Effector memory CD8-positive, alpha-beta T cell (primary cell): ENCODE measurements around the gene PAPOLB.

Experiments used
- ATAC-seq: fragments of 150-1000 bp; cut with Tn5 transposase; replicated peaks from 2 replicates; pipeline ENCODE4 v1.10.0; 2021; ENCODE audit warnings: mild to moderate bottlenecking, moderate library complexity
- DNase-seq, 3 experiments: peaks; one replicate each; pipeline ENCODE4 v3.0.0; 2021
- H3K27ac Mint-ChIP-seq, 2 donors: one replicate each; pipeline ENCODE4 v1.8.0; 2022; ENCODE audit warnings: mild to moderate bottlenecking in 2 of 2, mixed read lengths in 2 of 2, moderate library complexity in 2 of 2
- H3K27me3 Mint-ChIP-seq, 2 donors: one replicate each; pipeline ENCODE4 v1.8.0; 2022; ENCODE audit warnings: mixed read lengths in 2 of 2
- H3K36me3 Mint-ChIP-seq: one replicate; pipeline ENCODE4 v1.8.0; 2022; ENCODE audit warnings: mild to moderate bottlenecking, moderate library complexity, mixed read lengths; ENCODE audit not compliant: insufficient read depth
- H3K4me1 Mint-ChIP-seq, 2 donors: one replicate each; pipeline ENCODE4 v1.8.0; 2022; ENCODE audit warnings: low read depth in 2 of 2, mixed read lengths in 2 of 2
- H3K4me3 Mint-ChIP-seq, 2 donors: one replicate each; pipeline ENCODE4 v1.8.0; 2022; ENCODE audit warnings: mild to moderate bottlenecking in 2 of 2, mixed read lengths in 2 of 2, moderate library complexity in 2 of 2
- H3K9me3 Mint-ChIP-seq, 2 donors: one replicate each; pipeline ENCODE4 v1.8.0; 2022; ENCODE audit warnings: mixed read lengths in 2 of 2

PAPOLB gene

DNA sequence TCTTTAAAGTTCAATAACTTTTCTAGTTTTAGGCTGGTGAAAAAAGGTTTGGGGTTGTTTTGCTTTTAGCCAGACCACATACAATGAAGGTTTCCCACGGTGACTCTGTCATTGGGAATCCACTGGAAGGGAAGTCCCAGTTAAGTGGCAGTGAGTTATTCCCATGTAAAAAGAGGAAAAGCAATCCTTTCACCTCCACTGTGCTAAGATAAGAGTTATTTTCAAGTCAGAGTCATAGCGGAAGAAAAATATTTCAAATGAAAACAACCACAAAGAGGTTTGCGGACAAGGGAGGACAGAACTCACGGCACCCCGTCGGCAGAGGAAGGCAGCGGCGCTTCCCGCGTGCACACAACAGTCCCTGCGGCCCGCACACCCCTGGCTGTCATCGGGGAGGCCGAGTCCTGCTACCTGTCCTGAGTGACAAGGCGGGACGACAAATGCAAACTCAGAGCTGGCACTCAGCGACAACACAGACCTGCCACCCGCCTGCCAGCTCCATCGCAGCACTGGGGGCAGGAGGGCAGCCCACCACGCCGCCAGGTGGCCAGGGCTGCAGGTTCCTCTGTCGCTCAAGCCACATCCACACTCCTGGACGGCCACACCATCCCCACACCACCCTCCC, 9.3 kb upstream of the PAPOLB start:
- Mint-ChIP-seq H3K4me1 (peaks cover 7 to 9% of the 10 kb centered on the region in 2 donors), H3K27me3 (peaks cover 32 to 48% of the 10 kb centered on the region in 2 donors), H3K27ac (no peak overlapping the region), H3K9me3 (no peaks in the 10 kb centered on the region), H3K36me3 (no peaks in the 10 kb centered on the region), H3K4me3 (no peak overlapping the region)
- DNase-seq = no peak
- ATAC-seq = no peak

DNA sequence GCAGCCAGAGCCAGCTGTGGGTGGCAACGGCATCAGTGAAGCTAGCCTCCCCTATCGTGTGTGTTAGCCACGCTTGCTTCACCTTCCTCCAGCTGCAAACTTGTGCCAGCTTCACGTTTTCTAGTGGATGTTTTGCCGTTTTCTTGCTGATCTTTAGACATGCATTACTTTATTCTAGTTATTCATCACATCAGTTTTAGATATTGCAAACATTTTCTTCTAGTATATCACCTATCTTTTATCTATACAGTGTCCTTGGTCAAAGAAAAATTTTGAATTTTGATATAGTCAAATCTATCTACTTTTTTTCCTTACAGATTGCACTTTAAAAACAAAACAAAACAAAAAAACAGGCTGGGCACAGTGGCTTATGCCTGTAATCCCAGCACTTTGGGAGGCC, 6.7 kb upstream of the PAPOLB start:
- Mint-ChIP-seq H3K9me3 (no peaks in the 10 kb centered on the region), H3K27ac (no peak overlapping the region), H3K4me1 (peaks cover 7 to 9% of the 10 kb centered on the region in 2 donors), H3K36me3 (no peaks in the 10 kb centered on the region), H3K27me3 (peaks cover 55 to 67% of the 10 kb centered on the region in 2 donors), H3K4me3 (no peak overlapping the region)
- DNase-seq (no peak), ATAC-seq (no peak)

DNA sequence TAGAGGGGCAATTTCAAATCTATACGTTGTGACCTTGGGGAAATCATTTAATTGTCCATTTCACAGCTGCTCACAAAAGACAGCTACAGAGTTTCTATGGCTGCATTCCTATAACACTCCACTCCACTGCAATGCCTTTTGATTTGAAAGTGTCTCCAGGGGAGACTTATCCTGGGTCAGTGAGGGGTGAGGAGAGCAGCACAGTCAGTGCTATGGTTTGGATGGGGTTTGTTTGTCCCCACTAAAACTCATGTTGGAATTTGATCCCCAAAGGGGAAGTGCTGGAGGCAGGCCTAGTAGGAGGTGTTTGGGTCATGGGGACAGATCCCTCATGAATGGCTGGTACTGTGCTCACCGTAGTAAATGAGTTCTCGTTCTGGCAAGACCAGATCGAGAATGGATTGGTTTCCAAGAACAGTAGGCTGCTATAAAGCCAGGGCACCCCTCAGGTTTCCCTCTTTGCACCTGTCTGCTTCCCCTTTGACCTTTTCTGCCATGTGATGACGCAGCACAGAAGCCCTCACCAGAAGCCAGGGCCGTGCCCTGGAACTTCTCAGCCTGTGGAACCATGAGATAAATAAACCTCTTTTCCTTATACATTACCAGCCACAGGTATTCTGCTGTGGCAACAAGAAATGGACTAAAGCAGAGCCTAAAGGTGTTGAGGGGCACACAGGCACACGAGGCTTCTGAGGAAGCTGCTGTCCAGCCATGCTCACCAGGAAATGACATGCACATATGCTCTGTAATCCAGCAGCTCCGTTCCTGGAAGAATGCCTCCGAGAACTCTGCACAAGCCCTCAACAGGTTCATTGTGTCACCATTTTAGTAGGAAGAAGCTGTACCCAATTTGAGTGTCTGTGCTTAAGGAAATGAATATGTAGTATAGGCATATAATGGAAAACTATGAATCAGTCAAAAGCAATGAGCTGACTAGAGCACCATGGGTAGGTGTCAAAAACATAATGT, 5.0 kb upstream of the PAPOLB start:
- ATAC-seq (no peak), DNase-seq (no peak)
- peaks cover 58 to 67% of the 10 kb centered on the region in 2 donors for H3K27me3 Mint-ChIP-seq
- no peaks in the 10 kb centered on the region for H3K36me3 Mint-ChIP-seq
- H3K27ac Mint-ChIP-seq = no peak overlapping the region
- H3K4me1 Mint-ChIP-seq = peaks cover 4 to 7% of the 10 kb centered on the region in 2 donors
- H3K4me3 Mint-ChIP-seq = no peak overlapping the region
- no peaks in the 10 kb centered on the region for H3K9me3 Mint-ChIP-seq

DNA sequence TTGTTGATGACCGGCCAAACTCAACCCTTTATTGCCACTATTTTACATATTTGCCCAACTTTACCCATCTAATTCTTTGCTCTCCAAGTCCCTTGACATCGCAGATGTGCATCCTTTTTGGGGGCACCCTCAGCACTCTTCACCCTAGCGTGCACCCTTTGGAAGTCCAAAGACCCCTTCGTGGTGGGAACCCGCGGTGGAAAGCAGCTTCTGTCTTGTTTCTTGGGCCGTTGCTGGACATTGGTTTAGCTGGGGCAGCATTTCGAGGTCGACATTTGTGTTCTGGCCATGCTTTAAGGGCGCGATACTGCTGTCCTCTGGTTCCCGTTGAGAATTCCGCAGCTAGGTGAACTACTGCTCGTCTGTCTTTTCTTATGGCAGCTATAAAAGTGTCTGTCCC, 326 bp upstream of the PAPOLB start:
- Mint-ChIP-seq H3K27me3 (peaks cover 45 to 57% of the 10 kb centered on the region in 2 donors), H3K27ac (peak overlapping the region; percentile 45 to 53), H3K4me1 (peaks cover 4% of the 10 kb centered on the region in 2 donors), H3K9me3 (no peaks in the 10 kb centered on the region), H3K36me3 (no peaks in the 10 kb centered on the region), H3K4me3 (peak overlapping the region; percentile 56 to 65)
- DNase-seq (no peak), ATAC-seq (no peak)

DNA sequence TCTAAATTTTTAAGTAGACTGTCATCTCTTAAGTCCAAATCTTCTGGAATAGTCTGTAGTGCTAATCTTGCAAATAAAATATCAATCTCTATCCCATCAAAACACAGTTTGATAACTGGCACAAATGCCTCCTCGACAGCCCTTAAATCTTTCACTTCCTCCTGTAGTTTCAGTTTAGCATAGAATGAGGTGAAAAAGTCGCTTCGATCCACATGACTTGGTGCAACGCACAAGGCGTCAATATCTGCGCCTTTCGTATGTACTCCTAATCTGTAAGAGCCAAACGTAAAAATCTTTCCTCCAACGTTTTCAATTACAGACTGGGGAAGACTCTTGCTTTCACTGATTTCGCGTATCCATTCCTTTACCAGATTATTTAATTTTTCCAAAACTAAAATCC, 603 bp downstream of the PAPOLB start:
- no peaks in the 10 kb centered on the region for H3K36me3 Mint-ChIP-seq
- DNase-seq (no peak), ATAC-seq (no peak)
- H3K27ac Mint-ChIP-seq = peak overlapping the region in 1 of 2 donors; percentile 53
- peak overlapping the region; percentile 56 to 65 for H3K4me3 Mint-ChIP-seq
- peaks cover 48 to 60% of the 10 kb centered on the region in 2 donors for H3K27me3 Mint-ChIP-seq
- peaks cover 4 to 5% of the 10 kb centered on the region in 2 donors for H3K4me1 Mint-ChIP-seq
- H3K9me3 Mint-ChIP-seq = no peaks in the 10 kb centered on the region

DNA sequence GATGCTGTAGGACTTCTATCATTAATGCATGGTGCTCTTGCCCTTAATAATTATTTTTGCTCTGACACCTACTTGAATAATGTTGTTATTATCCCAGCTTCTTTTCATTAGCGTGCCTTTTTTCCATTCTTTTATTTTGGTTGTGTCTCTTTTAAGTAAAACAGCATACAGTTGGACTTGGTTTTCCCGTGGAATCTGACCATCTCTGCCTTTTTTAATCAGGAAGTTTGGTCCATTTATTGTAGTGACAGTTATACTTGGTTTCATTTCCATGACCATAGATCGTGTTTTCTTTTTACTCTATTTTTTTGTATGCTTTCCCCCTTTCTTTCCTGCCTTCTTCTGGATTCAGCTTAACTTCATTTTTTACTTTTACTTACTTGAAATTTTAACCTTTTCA, 4.6 kb downstream of the PAPOLB start:
- no peak overlapping the region for H3K27ac Mint-ChIP-seq
- peaks cover 16 to 23% of the 10 kb centered on the region in 2 donors for H3K27me3 Mint-ChIP-seq
- ATAC-seq (no peak), DNase-seq (no peak)
- no peaks in the 10 kb centered on the region for H3K36me3 Mint-ChIP-seq
- H3K4me1 Mint-ChIP-seq = peaks cover 4 to 5% of the 10 kb centered on the region in 2 donors
- H3K4me3 Mint-ChIP-seq = no peak overlapping the region
- H3K9me3 Mint-ChIP-seq = no peaks in the 10 kb centered on the region

DNA sequence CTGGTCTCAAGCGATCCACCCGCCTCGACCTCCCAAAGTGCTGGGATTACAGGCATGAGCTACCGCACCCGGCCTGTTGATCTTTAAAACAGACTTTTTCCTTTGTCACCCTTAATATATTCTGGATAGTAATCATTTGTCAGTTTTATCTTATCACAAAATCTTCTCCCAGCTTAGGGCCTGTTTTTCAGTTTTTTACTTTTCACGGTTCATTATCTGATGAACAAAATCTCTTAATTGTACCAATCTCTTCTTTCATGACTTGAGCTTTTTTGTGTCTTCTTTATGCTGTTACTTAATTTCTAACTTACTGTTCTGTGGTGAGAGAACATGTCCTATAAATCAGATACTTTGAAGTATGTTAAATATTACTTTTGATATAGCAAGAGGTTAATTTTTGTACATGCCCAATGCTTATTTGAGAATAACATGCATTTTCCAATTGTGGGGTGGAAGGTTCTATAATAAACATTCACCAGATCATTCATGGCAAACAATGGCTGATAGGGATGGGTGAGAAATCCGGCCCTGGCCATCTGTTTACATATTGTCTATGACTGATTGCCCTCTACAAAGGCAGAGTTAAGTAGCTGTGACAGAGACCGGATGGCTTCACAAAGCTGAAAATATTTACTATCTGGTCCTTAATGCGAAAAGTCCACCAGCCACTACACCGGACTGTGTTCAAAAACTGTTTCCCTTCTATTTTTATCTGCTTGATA, 5.3 kb downstream of the PAPOLB start:
- Mint-ChIP-seq H3K9me3 (no peaks in the 10 kb centered on the region), H3K36me3 (no peaks in the 10 kb centered on the region), H3K4me3 (no peak overlapping the region), H3K27ac (no peak overlapping the region), H3K4me1 (peaks cover 4 to 5% of the 10 kb centered on the region in 2 donors), H3K27me3 (peaks cover 16% of the 10 kb centered on the region in 2 donors)
- ATAC-seq = no peak
- DNase-seq = no peak

DNA sequence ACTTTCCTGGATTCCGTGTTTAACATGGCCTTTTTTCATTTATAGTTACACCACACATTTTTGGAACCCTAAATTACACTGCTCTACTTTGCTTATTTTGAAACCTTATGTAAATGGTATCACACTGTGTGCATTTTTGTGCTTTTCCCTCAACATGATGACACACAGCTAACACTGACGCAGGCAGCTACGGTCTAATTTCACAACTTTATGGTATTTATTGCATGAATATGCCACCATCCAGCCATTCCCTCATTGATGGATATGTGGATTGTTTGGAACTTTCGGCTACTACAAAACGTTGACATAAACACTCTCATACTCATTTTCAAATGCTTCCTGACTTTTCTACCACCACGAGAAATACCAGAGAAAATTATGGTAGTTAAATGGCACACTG, 6.9 kb downstream of the PAPOLB start:
- no peaks in the 10 kb centered on the region for H3K36me3 Mint-ChIP-seq
- no peak overlapping the region for H3K27ac Mint-ChIP-seq
- H3K4me1 Mint-ChIP-seq = peaks cover 0 to 5% of the 10 kb centered on the region in 2 donors
- no peak for ATAC-seq
- peaks cover 11 to 12% of the 10 kb centered on the region in 2 donors for H3K27me3 Mint-ChIP-seq
- no peak overlapping the region for H3K4me3 Mint-ChIP-seq
- no peaks in the 10 kb centered on the region for H3K9me3 Mint-ChIP-seq
- DNase-seq = no peak

DNA sequence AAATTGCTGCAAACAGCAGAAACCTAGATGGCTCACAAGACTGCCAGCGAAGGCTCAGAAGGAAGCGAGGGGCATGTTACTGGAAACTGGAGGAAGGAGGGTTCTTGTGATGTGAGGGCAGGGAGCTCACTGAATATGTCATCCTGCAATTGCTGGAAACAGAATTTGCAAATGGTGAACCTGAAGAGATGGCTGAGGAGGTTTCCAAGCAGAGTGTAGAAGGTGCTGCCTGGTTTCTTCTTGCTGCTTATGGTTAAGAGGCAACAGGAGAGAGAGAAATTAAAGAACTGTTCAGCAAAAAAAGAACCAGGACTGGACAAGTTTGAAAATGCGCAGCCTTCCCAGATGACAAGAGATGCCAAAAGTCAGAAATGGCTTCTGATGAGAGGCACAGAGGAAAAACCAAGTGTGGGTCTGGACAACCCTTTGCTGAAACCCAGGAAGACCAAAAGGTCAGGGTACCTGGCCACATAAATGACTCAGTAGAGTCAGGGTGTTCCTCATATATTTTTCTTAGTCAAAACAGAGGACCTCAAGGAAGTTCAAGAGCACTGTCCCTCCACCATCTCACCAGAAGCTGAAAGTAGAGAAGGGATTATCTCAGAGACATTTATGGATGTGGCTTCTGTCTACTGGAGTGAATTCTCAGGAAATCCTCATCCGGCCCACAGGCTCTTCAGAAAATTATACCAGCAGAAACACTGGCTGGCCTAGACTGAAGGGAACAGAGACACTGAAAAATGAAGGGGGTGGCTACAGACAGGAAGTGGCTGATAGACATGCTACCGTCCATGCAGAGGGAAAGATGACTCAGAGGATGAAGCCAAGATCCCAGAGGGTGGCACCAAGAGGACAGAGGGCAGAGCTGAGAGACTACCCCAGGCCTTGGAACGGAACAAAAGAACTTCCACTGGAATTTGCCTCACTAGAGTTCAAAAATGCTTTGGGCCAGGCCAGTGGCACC, 10.1 kb downstream of the PAPOLB start:
- Mint-ChIP-seq H3K9me3 (no peaks in the 10 kb centered on the region), H3K4me1 (no peaks in the 10 kb centered on the region), H3K27me3 (peaks cover 11 to 13% of the 10 kb centered on the region in 2 donors), H3K36me3 (no peaks in the 10 kb centered on the region), H3K4me3 (no peak overlapping the region), H3K27ac (no peak overlapping the region)
- no peak for DNase-seq
- ATAC-seq = no peak

DNA sequence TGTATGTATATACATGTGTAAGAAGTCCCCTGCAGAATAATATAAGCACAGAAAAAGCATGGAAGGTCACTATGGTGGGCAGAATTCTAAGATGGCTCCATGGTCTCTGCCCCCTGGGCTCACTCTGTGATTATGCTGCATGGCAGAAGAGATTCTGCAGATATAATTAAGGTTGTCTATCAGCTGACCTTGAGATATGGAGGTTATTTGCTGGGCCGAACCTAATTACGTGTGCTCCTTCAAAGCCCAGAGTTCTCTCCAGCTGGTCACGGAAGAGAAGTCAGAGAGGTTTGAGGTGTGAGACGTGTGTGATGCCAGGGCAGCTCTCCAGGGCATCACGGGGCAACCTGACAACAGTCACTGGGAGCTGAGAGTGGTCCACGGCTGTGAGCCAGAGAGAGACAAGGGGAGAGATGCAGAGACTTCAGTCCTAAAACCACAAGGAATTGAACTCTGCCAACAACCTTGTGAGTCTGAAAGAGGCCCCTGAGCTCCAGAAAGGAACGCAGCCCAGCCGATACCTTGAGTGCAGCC, 11.5 kb downstream of the PAPOLB start:
- Mint-ChIP-seq H3K4me3 (no peak overlapping the region), H3K27me3 (peaks cover 14 to 27% of the 10 kb centered on the region in 2 donors), H3K36me3 (no peaks in the 10 kb centered on the region), H3K4me1 (no peaks in the 10 kb centered on the region), H3K9me3 (no peaks in the 10 kb centered on the region), H3K27ac (no peak overlapping the region)
- DNase-seq (no peak), ATAC-seq (no peak)

DNA sequence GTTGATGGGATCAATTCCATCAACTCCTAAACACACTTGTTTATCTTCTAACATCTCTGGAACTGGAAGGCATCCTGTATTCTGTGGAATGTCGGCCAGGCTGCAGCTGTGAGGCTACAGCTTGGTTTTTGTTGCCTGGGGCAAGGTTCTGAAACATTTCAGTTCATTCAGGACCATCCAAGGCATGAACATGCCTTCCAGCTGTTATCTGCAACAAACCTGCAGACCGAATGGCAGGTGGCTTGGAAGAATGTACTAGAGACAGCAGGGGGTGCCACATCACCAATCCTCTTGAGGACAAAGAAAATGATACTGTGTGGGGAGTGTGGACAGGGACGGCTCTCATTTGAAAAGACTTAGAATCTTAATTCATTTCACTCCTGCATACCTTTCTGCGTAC, 12.4 kb downstream of the PAPOLB start:
- peak; percentile 41 for ATAC-seq
- Mint-ChIP-seq H3K36me3 (peaks cover 2% of the 10 kb centered on the region), H3K4me1 (no peaks in the 10 kb centered on the region), H3K9me3 (no peaks in the 10 kb centered on the region), H3K4me3 (no peak overlapping the region), H3K27ac (no peak overlapping the region), H3K27me3 (peaks cover 20 to 28% of the 10 kb centered on the region in 2 donors)
- DNase-seq = no peak

DNA sequence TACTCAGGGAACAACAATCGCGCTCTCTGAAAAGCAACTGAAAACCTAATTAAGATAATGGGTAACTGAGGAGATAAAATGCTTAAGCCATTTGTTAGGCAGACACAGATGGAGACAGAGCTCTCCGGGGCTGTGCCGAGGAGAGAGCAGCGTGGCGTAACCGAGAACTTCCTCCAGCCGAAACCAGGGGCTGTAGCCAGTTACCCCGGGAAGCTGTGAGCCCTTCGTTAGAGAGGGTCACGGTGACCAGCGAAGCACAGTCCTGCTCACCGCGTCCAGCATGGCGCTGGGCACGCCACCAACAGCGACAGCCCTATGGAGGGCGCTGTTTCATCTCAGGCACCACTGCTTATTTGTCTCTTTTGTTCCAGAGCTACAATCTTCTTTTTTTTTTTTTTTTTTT, 16.1 kb downstream of the PAPOLB start:
- no peak for ATAC-seq
- H3K9me3 Mint-ChIP-seq = no peaks in the 10 kb centered on the region

More for the DNA sequence above, 16.1 kb downstream of the PAPOLB start:
- Mint-ChIP-seq H3K27me3 (peaks cover 20 to 53% of the 10 kb centered on the region in 2 donors), H3K4me3 (no peak overlapping the region), H3K4me1 (no peaks in the 10 kb centered on the region), H3K27ac (no peak overlapping the region), H3K36me3 (peaks cover 5% of the 10 kb centered on the region)
- no peak for DNase-seq
